NB4 (cell line): ENCODE measurements around the gene C14orf119.

ENCODE experiments used
- CTCF ChIP-seq: IDR thresholded peaks from one replicate; pipeline ENCODE4 v1.5.1; 2012; ENCODE audit warnings: low read depth, low read length
- MAX ChIP-seq: IDR thresholded peaks from 2 replicates; pipeline ENCODE4 v1.6.1; 2011; ENCODE audit warnings: low read depth, low read length
- MYC ChIP-seq: IDR thresholded peaks from 2 replicates; pipeline ENCODE4 v1.6.1; 2011; ENCODE audit warnings: low read depth, low read length
- POLR2A ChIP-seq: IDR thresholded peaks from 2 replicates; pipeline ENCODE4 v1.6.1; 2011; ENCODE audit warnings: mild to moderate bottlenecking; ENCODE audit not compliant: insufficient read length; ENCODE audit errors: extremely low read depth

GRCh38 chr14:23071921-23072539 lies 23.3 kb upstream of the C14orf119 start:
- TF ChIP-seq CTCF (no peak), MYC (no peak), POLR2A (no peak), MAX (no peak)
